G401 (cell line): ENCODE data around the gene GPATCH4. TPM values are rescaled to one million over a fixed set of nuclear protein-coding genes. Genes with fewer than 3 reads are reported as not detected.
"Not testable (repeated sequence)": the region's sequence is repeated elsewhere in the genome, so short reads cannot be mapped to it uniquely, and the experiment has no call there.

Source experiments
- DNase-seq: peaks from one replicate; pipeline ENCODE4 v3.0.0-alpha.2; 2015; ENCODE audit warnings: low spot score
- in situ Hi-C: cut with HindIII; loops from 2 replicates; pipeline ENCODE4 v1.10.0; 2016; ENCODE audit warnings: low sequenced_read_pairs, mixed read lengths
- total RNA-seq: library from RNA; depleted of rRNA; stranded (reverse); fragments of >200 nt; shearing (Covaris generic); gene quantifications from 2 replicates; pipeline ENCODE4 v1.2.3, GENCODE V29; 2014; rRNA removed

GPATCH4 gene
- total RNA-seq, result 13.7 and 25.4 TPM in 2 replicates

DNA sequence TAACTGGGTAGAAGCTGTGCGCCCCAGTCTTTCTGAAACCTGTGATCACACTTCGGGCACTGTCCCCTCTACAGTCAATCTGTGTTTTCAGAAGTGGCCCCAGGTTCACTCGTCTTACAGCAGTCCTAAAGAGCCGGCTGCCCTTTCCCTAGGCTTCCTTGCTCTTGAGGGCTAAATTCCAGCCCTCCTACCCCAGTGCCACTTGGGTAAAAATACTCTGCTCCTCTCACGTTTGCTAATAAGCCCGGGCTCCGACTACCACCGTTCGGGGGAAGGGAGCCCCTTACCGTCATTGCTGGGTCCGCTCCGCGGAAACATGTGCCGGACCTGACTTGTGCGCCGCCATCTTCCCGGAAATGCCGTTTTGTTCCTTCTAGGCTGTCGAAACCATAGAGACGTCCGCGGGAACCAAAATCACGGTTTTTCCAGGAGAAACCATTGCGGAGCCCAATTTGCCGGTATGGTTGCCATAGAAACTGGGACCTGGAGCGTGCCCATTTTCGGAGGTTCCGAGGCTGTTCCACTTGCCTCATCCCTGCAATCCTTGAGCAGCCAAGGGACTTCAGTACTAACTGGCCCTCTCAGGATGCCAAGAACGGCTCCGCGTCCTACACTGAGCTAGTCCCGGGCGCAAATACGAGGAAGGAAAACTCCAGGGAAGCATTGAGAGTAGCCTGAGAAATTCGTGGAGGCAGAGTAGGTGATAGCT, at the start of gene GPATCH4:
Gene GPATCH4 (minus strand): TSS at position 358 of the 709 bp plus-strand sequence.
- peak; percentile 97 for DNase-seq
- in situ Hi-C loops, result no loop called here

- in situ Hi-C loops, result no loop called here
- no peak for DNase-seq
Measured at GRCh38 chr1:156648951-156649350, 47.7 kb upstream of the GPATCH4 start.

DNA sequence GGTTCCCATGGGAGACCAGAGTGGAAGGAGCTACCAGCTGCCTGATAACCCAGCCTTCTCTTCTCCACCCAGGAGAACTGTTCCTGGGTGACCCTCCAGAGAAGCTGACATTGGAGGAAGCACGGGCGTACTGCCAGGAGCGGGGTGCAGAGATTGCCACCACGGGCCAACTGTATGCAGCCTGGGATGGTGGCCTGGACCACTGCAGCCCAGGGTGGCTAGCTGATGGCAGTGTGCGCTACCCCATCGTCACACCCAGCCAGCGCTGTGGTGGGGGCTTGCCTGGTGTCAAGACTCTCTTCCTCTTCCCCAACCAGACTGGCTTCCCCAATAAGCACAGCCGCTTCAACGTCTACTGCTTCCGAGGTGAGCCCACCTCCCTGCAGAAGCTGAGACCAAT, 47.2 kb upstream of the GPATCH4 start:
- in situ Hi-C loops, result no loop called here
- no peak for DNase-seq

DNA sequence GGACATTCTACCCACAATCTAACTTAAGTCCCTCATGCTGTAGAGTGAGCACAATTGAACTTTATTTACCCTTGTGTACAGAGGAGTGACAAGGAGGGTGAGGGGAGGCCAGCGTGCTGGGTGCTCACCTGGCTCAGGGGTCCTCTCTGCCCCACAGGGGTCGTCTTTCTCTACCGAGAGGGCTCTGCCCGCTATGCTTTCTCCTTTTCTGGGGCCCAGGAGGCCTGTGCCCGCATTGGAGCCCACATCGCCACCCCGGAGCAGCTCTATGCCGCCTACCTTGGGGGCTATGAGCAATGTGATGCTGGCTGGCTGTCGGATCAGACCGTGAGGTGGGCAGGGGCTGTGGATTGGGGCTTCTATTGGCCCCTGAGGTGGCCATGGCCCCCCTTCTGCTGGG, 46.1 kb upstream of the GPATCH4 start:
- in situ Hi-C loops, result no loop called here
- no peak for DNase-seq

DNA sequence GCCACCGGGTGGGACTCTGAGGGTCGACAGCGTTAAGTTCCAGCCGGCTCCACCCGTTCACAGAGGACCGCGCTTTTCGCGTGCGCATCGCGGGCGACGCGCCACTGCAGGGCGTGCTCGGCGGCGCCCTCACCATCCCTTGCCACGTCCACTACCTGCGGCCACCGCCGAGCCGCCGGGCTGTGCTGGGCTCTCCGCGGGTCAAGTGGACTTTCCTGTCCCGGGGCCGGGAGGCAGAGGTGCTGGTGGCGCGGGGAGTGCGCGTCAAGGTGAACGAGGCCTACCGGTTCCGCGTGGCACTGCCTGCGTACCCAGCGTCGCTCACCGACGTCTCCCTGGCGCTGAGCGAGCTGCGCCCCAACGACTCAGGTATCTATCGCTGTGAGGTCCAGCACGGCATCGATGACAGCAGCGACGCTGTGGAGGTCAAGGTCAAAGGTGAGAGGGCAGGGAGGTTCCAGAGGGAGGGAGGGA, 45.5 kb upstream of the GPATCH4 start:
- in situ Hi-C loops, result no loop called here
- no peak for DNase-seq

GRCh38 chr1:156645666-156646065, 44.4 kb upstream of the GPATCH4 start:
- DNase-seq, result no peak
- in situ Hi-C loops, result no loop called here

DNA sequence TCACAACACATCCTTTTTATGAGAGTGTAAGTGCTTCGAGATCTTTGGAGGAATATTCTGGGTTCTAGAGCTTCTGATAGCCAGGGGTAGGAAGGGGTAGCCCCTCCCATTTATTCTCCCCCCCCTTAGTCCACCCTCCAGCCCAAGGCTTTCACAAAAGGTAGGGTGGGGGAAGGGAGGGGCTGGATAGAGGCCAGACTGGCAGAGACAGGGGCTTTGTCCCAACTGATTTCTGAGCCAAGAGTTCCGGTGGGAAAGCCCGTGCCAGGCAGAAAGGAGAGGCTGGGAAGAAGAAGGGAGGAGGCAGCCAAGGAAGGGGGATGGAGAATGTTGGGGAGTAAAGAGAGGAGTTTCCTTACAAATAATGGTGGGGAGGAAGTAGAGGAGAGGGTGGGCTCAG, 43.8 kb upstream of the GPATCH4 start:
- in situ Hi-C loops, result no loop called here
- DNase-seq, result no peak

DNA sequence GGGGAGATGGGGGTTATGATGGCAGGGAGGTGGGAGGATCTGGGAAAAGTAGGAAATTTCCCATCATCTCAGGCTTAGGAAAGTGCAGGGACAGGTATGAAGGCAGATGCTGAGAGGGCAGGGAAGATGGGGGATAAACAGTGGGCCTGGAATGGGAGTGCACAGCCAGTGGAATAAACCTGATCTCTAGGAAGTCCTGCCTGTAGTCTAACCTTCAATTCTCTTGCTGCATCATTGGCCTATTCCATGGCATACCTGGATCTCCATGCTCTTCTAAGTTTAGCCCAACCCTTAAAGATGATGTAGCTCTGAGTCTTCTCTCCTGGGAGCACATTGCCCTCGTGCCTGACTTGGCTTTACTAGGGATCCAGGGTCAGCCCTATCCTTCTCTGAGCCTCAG, 43.4 kb upstream of the GPATCH4 start:
- DNase-seq, result no peak
- in situ Hi-C loops, result no loop called here

GRCh38 chr1:156644146-156644545, 42.9 kb upstream of the GPATCH4 start:
- DNase-seq, result no peak
- in situ Hi-C loops, result no loop called here

- in situ Hi-C loops, result no loop called here
Measured at GRCh38 chr1:156643778-156644092, 42.5 kb upstream of the GPATCH4 start.

DNA sequence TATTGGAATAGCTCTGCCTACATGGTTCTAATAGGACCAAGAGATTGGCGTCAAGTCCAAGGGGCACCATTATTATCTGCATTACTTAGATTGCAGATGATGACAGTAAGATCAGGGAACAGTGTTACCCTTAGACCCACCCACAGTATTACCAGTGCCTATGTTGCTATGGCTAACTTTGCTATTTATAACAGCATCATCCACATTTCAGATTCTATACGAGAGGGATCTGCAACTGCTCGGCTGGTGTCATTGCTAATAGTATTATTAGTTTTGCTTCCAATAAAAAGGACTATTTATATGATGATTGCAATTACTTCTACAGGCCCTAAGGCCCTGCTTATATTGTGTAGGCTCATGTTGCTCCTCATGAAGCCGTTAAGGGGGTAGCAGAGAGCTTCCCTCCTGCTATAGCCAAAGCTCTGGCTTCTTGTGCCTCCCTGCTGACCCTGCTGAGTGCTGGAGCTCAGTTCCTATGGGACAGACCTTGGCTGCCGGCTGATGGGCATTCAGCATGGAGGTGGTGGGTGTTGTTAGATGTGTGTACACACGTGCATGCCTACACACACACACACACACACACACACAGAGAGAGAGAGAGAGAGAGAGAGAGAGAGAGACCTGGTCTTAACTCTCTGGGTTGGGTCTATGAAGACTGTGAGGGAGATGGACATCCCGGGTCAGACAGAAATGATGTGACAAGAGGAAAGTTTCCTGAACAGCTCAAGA, 41.9 kb upstream of the GPATCH4 start:
- DNase-seq, result no peak
- in situ Hi-C loops, result no loop called here

More at GRCh38 chr1:156643778-156644092, 42.5 kb upstream of the GPATCH4 start:
- DNase-seq, result no peak

DNA sequence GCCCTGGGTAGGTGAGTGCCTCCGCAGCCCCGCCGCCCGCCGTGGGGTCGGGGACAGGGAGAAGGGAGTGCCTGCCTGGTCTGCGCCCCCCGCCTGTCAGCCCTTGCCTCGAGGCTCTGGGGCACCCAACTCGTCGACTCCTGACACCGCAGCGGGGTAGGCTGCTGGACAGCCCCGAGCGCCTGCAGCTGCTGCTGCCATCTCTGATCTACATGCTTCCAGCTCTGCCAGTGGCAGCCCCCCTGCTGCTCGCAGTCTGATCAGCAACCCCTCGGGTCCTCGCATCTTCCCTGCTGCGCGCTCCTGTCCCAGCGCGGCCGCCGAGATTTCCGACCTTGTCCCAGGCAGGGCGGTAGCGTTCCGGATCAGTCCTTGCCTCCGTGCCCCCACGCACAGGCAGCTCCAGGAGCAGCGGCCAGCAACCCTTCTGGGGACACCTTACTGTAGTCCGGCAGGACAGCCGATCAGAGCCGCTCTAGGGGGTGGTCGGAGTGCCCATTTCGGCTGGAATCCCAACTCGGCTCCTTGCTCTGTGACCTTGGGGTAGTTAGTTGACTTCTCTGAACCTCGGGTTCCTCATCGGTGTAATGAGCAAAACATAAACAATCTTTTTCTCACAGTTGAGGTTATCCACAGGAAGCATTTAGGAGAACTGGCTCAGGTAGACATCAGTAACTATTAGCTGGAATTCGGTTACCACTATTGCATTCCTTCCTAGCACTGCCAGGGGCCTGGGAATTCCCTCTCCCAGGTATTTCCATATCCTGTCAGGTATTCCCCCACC, 41.2 kb upstream of the GPATCH4 start:
- in situ Hi-C loops, result no loop called here
- no peak for DNase-seq

DNA sequence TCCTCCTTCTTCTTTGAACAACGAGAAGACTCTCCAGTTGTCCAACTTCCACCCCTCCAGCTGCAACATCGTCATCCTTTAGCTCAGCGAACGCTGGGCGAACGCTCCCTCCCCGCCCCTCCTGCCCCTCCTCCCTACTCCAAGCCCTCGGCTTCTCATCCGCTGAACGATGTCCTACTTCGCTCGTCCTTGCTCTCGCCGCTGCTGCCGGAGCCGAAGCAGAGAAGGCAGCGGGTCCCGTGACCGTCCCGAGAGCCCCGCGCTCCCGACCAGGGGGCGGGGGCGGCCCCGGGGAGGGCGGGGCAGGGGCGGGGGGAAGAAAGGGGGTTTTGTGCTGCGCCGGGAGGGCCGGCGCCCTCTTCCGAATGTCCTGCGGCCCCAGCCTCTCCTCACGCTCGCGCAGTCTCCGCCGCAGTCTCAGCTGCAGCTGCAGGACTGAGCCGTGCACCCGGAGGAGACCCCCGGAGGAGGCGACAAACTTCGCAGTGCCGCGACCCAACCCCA, 40.5 kb upstream of the GPATCH4 start, which contains the start of gene BCAN:
Gene BCAN (plus strand): TSS at position 357 of the 504 bp plus-strand sequence. CDS start 3,938 bp downstream, outside the sequence.
- in situ Hi-C loops, result no loop called here
- no peak for DNase-seq

- no peak for DNase-seq
- in situ Hi-C loops, result no loop called here
Measured at GRCh38 chr1:156640842-156641706, 39.8 kb upstream of the GPATCH4 start.

DNA sequence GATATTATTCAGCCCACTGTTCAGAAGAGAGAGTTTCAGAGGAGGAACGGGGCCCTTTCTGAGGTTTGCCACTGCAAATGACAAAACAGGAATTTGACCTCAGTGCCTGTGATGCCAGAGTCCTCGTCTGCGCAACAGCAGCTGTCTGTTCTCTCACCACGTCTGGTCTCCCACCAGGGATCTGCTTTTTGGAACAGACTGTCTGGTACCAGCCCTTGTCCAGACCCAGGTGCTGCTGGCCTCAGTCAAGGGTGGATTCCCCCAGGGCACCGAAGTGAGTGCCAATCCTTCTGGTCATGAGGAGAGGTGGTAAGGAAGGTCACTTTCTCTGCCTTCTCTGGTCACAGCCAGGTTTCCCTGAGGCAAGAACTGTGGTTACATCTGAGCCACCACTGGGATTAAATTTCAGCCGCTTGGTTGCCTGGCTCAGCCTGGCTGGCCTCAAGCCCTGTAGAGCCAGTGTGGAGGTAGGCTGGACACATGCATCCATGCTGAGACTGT, 38.4 kb upstream of the GPATCH4 start:
- DNase-seq, result no peak
- in situ Hi-C loops, result no loop called here

- in situ Hi-C loops, result no loop called here
- no peak for DNase-seq
Measured at GRCh38 chr1:156638189-156638985, 37.1 kb upstream of the GPATCH4 start.

DNA sequence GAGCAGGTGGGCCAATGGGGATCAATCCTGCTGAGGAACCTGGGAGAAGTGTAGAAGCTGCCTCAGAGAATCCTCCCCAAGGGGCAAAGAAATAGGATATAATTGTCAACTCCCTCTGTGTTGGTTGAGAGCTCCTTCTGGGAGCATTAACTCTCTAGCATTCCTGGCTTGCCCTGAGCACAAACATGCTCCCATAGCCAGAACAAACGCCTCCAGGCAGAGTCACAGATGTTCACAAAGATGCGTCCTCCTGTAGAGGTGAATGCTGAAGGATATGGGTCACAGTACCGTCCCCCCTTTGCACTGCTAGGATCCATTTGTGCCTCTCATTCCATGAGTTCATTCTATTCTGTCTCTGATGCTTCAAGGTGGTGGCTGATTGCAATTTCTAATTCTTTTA, 31.1 kb upstream of the GPATCH4 start:
- DNase-seq, result no peak
- in situ Hi-C loops, result no loop called here

DNA sequence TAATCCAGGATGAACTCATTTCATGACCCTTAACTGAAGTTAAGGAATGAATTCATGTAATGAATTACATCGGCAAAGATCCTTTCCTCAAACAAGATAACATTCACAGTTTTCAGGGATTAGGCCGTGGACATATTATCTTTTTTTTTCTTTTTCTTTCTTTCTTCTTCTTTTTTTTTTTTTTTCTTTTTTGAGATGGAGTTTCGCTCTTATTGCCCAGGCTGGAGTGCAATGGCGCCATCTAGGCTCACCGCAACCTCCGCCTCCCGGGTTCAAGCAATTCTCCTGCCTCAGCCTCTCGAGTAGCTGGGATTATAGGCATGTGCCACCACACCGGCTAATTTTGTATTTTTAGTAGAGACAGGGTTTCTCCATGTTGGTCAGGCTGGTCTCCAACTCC, 29.9 kb upstream of the GPATCH4 start:
- DNase-seq, in situ Hi-C loops: not testable (repeated sequence)
